T-helper 2 cell (primary cell): ENCODE measurements around the gene UPK2.
"Not testable (repeated sequence)": the region's sequence is repeated elsewhere in the genome, so short reads cannot be mapped to it uniquely, and the experiment has no call there.

Experiments used
- DNase-seq, 5 experiments: peaks; one replicate each; pipeline versions ENCODE4 v3.0.0 to v3.0.0-alpha.2; 2012 to 2022

The UPK2 gene

DNA sequence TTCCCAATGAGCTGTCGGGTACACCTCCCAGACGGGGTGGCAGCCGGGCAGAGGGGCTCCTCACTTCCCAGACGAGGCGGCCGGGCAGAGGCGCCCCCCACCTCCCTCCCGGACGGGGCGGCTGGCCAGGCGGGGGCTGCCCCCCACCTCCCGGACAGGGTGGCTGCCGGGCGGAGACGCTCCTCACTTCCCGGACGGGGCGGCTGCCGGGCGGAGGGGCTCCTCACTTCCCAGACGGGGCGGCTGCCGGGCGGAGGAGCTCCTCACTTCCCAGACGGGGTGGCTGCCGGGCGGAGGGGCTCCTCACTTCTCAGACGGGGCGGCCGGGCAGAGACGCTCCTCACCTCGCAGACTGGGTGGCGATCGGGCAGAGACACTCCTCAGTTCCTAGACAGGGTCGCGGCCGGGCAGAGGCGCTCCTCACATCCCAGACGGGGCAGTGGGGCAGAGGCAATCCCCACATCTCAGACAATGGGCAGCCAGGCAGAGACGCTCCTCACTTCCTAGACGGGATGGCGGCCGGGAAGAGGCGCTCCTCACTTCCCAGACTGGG is 35.5 kb downstream of the UPK2 start:
- DNase-seq: not testable (repeated sequence)

- DNase-seq: peak in 4 of 5 experiments; percentile 19 to 76 (median 30)
These were observed 41.0 kb downstream of the UPK2 start for GRCh38 chr11:118996926-118997626.

DNA sequence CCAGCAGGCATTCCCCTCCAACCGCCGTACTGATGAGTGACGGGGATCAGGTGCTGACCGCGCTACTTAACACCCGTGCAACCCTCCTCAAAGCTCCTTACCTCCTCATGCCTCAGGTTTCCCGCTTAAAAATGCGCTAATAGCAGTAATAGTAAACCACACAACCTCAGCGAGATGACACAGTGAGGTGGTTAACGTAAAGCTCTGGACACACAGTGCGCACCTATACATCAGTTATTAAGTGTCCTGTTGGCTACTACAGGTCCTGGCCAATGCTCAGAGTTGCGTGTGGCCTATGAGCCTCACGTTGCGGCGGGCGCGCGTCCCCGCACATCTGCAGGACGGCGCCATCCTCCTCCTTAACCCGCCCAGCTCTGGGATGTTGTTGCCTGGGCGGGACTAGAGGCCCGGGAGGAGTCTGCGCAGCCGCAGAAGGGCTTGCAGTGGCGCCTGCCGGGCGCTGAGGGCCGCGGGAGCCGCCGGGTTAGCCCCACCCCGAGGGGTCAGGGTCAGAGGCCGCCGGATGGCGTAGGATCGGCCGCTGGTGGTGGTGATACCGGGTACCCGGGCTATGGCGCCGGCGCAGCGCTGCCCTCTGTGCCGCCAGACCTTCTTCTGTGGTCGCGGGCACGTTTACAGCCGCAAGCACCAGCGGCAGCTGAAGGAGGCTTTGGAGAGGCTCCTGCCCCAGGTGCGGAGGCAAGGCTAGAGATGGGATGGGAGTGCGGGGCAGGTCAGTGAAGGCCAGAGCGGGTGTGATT is 41.7 kb downstream of the UPK2 start, which contains the start of gene CENATAC:
TSS of gene CENATAC (plus strand) at position 512 of the 761 bp plus-strand sequence. CDS start at position 572, 60 bp downstream.
- peak; percentile 93 to 96 (median 94) for DNase-seq

- no peak for DNase-seq
These were observed 42.3 kb downstream of the UPK2 start for GRCh38 chr11:118998388-118998717.

DNA sequence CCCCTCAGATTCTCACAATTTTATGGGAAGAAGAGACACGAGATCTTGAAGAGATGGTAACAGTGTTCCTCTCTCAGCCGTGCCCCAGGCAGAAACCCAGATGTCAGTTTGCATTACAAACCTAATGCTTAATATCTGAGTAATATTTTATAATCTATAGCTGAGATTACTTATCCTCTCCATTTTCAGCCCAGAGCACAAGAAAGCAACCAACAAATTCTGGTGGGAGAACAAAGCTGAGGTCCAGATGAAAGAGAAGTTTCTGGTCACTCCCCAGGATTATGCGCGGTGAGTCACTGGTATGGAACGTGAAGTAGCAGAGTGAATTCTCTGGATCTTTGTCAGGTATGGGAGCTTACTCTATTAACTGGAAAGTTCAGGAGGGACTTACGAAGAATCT is 42.7 kb downstream of the UPK2 start:
- no peak for DNase-seq

DNA sequence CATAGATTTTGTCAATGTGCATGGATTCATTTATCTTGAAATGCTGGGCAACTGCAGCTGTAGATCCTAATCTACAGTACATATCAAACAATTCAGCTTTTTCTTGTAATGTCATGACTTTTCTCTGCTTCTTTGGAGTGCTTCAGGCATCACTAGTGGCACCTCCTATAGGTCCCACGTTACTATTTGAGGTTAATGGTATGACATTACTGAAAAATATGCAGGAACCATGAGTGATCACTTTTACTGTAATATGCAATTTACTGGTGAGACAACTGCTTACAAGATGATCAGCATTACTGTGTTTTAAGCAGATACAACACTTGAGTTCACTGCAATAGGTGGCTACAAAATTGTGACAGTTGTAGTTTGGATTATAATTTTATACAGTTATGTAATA is 44.8 kb downstream of the UPK2 start:
- DNase-seq: no peak

- DNase-seq: no peak
These were observed 50.6 kb downstream of the UPK2 start for GRCh38 chr11:119006656-119007055.
